Thyroid gland (tissue), 4 donors: ENCODE measurements around the gene ZBTB16. TPM values are rescaled to one million over a fixed set of nuclear protein-coding genes. Genes with fewer than 3 reads are reported as not detected.

Experiments
- DNase-seq, 2 donors: peaks; one replicate each; pipeline ENCODE4 v3.0.0-alpha.2; 2019
- H3K27ac ChIP-seq, 3 donors: fragments of 200-600 bp; sonication (generic); 1 replicate in 2 of 3; 2 replicates in 1 of 3; pipeline ENCODE4 v1.5.1; 2016 to 2019; ENCODE audit warnings: mild to moderate bottlenecking in 1 of 3, moderate library complexity in 1 of 3
- H3K27me3 ChIP-seq: fragments of 200-600 bp; sonication (generic); one replicate; pipeline ENCODE4 v1.5.1; 2019
- H3K36me3 ChIP-seq, 2 donors: fragments of 200-600 bp; sonication (generic); one replicate each; pipeline ENCODE4 v1.5.1; 2016 to 2019
- H3K4me1 ChIP-seq, 2 donors: fragments of 200-600 bp; sonication (generic); one replicate each; pipeline ENCODE4 v1.5.1; 2017 to 2019
- H3K4me3 ChIP-seq, 3 donors: fragments of 200-600 bp; sonication (generic); replicated peaks in 1 of 3; 1 replicate in 2 of 3; 2 replicates in 1 of 3; pipeline ENCODE4 v1.5.1; 2016; ENCODE audit warnings: mild to moderate bottlenecking in 1 of 3
- H3K9me3 ChIP-seq: fragments of 200-600 bp; sonication (generic); one replicate; pipeline ENCODE4 v1.5.1; 2017
- CTCF ChIP-seq, 6 experiments: fragments of 200-600 bp in 3 of 6; fragments of 450-650 bp in 3 of 6; sonication (generic) in 3 of 6; IDR thresholded peaks; one replicate each; pipeline ENCODE4 v1.5.1; 2016 to 2019; ENCODE audit warnings: antibody characterized with exemption in 6 of 6, mild to moderate bottlenecking in 2 of 6, inconsistent platforms in 1 of 6, moderate library complexity in 1 of 6
- POLR2A ChIP-seq, 2 donors: fragments of 450-650 bp; IDR thresholded peaks; one replicate each; pipeline ENCODE4 v1.6.1; 2017; ENCODE audit warnings: antibody characterized with exemption in 2 of 2, mild to moderate bottlenecking in 2 of 2, moderate library complexity in 1 of 2
- WGBS, 2 donors: methylation state at CpG; one replicate each; pipeline ENCODE4 v1.1.5; 2017; 5-methylcytosine and 5-hydroxymethylcytosine counted together
- intact Hi-C: fragments of 100-400 bp; cut with DNase I; formaldehyde crosslinking; loops from one replicate; pipeline ENCODE4 v1.15.1; 2023
- total RNA-seq, 4 donors: library from RNA; depleted of rRNA; stranded (reverse); fragments of >200 nt; gene quantifications; one replicate each; pipeline ENCODE4 v1.2.3, GENCODE V29; 2016

Gene ZBTB16
- total RNA-seq, 4 donors from 2014 or later = 157 to 385 (median 177) TPM

DNA sequence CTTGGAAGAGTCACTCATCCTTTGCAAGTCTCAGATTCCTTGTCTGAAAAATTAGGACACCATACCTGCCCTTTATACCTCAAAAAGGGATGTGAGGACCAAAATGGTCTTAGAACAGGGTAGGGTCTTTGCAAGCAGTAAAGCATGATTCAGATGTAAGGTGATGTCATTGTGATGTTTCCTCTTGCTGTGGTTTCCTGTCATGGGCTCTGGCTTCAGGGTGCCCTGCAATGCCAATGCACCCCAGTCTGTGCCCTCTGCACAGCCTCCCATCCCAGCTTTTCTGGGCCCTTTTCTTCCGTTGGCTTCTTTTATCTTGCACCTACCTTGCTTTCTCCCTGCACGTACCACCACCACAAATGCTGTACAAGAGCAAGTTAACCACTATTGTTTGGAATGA is 148.9 kb downstream of the ZBTB16 start:
- no peaks in the 10 kb centered on the region for H3K9me3 ChIP-seq
- H3K4me3 ChIP-seq = no peak overlapping the region
- WGBS, 2 donors = 93 to 94% methylated on average over 2 of the region's 2 CpGs
- intact Hi-C loops = no loop called here
- no peaks in the 10 kb centered on the region for H3K27me3 ChIP-seq
- no peak for DNase-seq
- no peak for TF ChIP-seq CTCF (IDR thresholded peaks at IDR 0.05)
- H3K27ac ChIP-seq = no peak overlapping the region
- peaks cover 0 to 14% of the 10 kb centered on the region in 2 donors for H3K4me1 ChIP-seq
- peaks cover 20 to 27% of the 10 kb centered on the region in 2 donors for H3K36me3 ChIP-seq

- peaks cover 0 to 14% of the 10 kb centered on the region in 2 donors for H3K4me1 ChIP-seq
- no peak for DNase-seq
- H3K9me3 ChIP-seq = no peaks in the 10 kb centered on the region
- no peak overlapping the region for H3K4me3 ChIP-seq
- intact Hi-C loops = no loop called here
- WGBS, 2 donors = 71 to 72% methylated on average over 2 of the region's 2 CpGs
- peaks cover 20 to 27% of the 10 kb centered on the region in 2 donors for H3K36me3 ChIP-seq
- H3K27ac ChIP-seq = no peak overlapping the region
- no peaks in the 10 kb centered on the region for H3K27me3 ChIP-seq
- no peak for TF ChIP-seq CTCF (IDR thresholded peaks at IDR 0.05)
- no peak for TF ChIP-seq POLR2A (IDR thresholded peaks at IDR 0.05)
These were observed 149.8 kb downstream of the ZBTB16 start for GRCh38 chr11:114209343-114209742.

GRCh38 chr11:114209904-114210303 is 150.4 kb downstream of the ZBTB16 start:
- Histone ChIP-seq H3K4me3 (no peak overlapping the region), H3K27me3 (no peaks in the 10 kb centered on the region), H3K4me1 (peaks cover 0 to 14% of the 10 kb centered on the region in 2 donors), H3K36me3 (peaks cover 15 to 23% of the 10 kb centered on the region in 2 donors), H3K9me3 (no peaks in the 10 kb centered on the region), H3K27ac (no peak overlapping the region)
- WGBS, 2 donors = 81 to 82% methylated on average over 9 of the region's 9 CpGs
- no peak for DNase-seq
- intact Hi-C loops = no loop called here
- TF ChIP-seq CTCF (IDR thresholded peaks at IDR 0.05) (no peak), POLR2A (IDR thresholded peaks at IDR 0.05) (no peak)

DNA sequence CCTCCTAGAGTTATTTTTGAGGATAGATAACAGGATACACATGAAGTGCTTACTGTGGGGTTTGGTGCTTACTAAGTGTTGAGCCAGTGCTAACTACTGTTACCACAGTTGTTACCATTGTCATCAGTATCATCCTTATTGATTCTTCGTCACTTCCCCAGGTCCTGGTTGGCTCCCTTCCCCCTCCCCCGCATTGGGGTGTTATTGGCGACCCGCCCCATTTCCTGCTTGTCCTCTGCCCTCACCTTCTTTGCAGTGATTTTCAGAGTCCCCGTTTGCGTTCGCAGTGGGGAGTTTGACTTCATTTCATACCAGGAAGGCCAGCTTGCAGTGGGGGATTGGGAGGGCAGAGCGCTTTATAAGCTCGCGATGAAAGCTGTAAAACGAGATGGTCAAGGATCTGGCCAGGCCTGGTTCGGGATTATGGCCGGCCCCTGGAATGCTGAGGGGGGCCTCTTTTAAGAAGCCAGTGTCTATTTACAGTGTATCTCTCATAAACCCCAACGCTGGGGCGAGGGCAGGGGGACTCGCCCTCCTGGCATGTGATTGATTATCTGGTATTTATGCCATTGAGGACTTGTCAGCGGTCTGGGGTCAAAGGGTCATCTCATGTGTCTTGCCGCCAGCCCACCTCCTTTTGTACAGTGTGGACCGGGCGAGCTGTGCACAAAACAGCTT is 152.1 kb downstream of the ZBTB16 start:
- TF ChIP-seq POLR2A (IDR thresholded peaks at IDR 0.05) = no peak
- TF ChIP-seq CTCF (IDR thresholded peaks at IDR 0.05) = no peak
- no peaks in the 10 kb centered on the region for H3K27me3 ChIP-seq
- intact Hi-C loops = no loop called here
- no peak for DNase-seq
- no peak overlapping the region for H3K4me3 ChIP-seq
- WGBS, 2 donors = 85 to 87% methylated on average over 20 of the region's 20 CpGs
- no peak overlapping the region for H3K27ac ChIP-seq
- H3K36me3 ChIP-seq = peaks cover 15% of the 10 kb centered on the region in 2 donors
- no peaks in the 10 kb centered on the region for H3K9me3 ChIP-seq
- peaks cover 6 to 13% of the 10 kb centered on the region in 2 donors for H3K4me1 ChIP-seq

DNA sequence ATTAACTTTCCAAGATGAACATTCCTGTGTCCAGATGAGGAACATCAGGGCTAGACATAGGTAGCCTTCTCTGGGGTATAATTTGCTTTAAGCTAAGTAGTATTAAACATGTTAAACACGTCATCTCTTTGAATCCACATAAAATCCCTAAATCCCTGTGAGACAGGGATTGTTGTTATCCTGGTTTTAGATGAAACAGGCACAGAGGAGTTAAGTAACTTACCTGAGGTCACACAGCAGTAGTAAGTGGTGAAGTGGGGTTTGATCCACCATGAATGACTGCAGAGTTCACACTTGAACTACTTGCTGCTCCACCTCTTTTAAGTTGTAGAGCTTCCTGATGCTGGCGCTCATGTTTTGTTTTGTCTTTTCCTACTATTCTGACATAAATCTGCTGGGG is 154.1 kb downstream of the ZBTB16 start:
- TF ChIP-seq CTCF (IDR thresholded peaks at IDR 0.05) (no peak), POLR2A (IDR thresholded peaks at IDR 0.05) (no peak)
- intact Hi-C loops = no loop called here
- no peaks in the 10 kb centered on the region for H3K27me3 ChIP-seq

More for the DNA sequence above, 154.1 kb downstream of the ZBTB16 start:
- H3K4me3 ChIP-seq = no peak overlapping the region
- H3K4me1 ChIP-seq = peaks cover 10 to 29% of the 10 kb centered on the region in 2 donors
- H3K27ac ChIP-seq = no peak overlapping the region
- WGBS, 2 donors = 93 to 96% methylated on average over 2 of the region's 2 CpGs
- no peak for DNase-seq
- peaks cover 15 to 19% of the 10 kb centered on the region in 2 donors for H3K36me3 ChIP-seq
- no peaks in the 10 kb centered on the region for H3K9me3 ChIP-seq
